NCI-H1417 (cell line): ENCODE data around the gene C19orf67.

Source experiments
- DNase-seq, 3 experiments: peaks; one replicate each; lab custom pipeline; 2025; lab: John Stamatoyannopoulos, UW

Gene C19orf67

DNA sequence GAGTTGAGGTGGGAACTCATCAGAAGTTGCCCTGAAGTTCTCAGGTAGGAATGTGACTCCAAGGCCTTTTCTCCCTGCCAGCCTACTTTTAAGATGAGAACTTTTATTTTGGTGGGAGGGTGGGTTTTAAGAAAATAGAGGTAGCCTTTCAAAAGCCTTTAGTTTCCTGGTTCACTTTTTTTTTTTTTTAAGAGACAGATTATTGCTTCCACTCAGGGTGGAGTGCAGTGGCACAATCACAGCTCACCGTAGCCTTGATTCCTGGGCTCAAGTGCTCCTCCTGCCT lies 3.0 kb downstream of the C19orf67 start:
- DNase-seq, result no peak

GRCh38 chr19:14081797-14082674 lies 3.5 kb downstream of the C19orf67 start:
- peak in 1 of 3 experiments; percentile 75 for DNase-seq

DNA sequence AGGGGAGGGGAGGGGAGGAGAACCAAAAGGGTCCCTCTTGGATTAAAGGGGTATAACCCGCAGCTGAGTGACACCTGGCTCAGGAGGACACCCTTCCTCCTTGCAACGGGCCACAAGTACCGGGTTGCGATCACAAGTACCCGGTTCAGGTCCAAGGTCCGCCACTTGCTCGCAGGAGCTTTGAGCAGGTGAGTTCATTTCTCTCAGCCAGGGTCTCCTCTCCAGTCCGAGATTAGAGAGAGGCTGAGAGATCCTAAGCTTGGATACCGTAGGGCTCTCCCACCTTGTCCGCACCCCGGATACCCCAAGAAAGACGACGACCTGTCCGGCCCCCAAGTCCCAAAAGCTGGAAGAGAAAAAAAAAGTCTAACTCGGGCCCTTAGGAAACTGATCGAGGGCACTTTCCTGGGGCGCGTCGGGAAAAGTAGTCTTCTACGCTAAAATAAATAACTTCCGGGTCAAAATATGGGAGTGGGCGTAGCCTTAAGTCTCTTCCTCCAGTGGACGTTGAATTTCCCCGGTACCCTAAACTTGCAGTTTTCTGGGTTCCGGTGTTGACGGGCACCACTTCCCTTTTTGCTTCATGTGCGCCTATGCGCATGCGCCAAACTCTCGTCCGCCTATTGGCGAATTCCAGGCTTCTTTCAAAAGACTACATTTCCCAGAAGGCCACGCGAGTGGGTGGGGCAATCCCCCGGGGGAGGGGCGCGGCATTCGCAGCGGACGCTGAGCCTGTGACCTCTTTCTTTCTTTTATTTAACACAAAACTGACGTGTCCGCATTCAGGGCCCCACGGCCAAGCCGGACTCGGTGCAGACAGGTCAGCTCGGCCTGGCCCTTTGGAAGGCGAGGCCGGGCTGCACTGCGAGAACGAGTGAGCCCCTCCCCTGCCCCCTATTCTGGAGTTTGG lies 4.4 kb downstream of the C19orf67 start:
- DNase-seq, result peak; percentile 96 to 100 (median 99)

DNA sequence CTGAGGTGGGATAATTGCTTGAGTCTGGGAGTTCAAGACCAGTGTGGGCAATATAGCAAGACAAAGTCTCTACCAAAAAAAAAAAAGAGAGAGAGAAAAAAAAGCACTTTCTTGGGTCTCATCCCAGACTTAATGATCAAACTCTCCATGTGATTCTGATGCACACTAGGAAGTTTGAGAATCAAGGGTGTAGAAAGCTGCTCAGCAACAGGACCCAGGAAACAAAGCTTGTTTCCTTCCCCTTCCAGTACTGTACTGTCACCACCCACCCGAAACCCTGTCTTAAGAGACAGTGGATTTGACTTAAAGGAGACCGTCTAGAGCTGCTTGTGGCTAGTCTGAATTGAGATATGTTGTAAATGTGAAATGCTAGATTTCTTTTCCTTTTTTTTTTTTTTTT lies 7.2 kb downstream of the C19orf67 start:
- DNase-seq, result no peak

DNA sequence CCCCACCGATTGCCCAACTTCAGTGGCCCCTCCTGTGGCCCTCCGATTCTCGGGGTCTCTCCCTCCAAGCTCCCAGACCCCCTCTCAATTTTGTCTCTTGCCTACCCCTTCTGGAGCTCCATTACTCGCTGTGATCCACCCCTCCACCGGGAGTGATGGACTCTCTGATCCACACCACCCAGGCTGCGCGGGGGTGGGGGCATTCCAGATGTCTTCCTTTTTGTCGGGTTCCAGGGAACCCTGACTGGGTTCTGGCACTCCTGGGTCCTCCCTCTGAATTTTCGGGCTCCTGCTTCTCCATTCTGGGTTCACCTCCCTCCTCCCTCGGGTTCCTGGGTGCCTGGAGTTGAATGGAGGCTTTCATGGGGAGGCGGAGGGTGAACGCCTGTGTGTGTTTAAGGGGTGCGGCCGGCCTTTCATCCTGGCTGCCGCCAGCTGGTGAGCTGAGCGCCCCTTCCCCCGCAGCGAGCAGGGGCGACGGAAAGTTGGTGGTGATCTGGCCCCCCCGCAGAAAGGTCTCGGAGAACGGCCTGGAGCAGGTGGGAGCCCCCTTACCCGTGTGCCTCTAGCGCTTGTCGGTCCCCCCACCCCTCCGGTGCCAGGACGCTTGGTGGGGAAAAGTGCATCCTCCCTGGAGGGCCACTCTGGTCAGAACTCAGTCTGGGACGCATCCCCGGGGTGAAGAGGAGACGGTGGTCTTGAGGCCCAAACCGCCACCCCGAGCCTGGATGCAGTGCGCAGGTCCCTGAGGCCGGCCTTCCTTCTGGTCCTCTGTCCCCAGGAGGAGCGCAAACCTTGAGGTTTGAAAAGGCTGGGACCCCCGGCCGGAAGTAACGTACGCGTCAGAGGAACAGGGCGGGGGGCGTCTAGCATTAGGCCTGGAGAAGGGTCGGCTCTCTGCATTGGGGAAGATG lies 11.4 kb downstream of the C19orf67 start:
- DNase-seq, result peak in 2 of 3 experiments; percentile 81 to 88

- peak; percentile 68 to 95 (median 84) for DNase-seq
Measured at GRCh38 chr19:14073261-14073924, 12.2 kb downstream of the C19orf67 start.

DNA sequence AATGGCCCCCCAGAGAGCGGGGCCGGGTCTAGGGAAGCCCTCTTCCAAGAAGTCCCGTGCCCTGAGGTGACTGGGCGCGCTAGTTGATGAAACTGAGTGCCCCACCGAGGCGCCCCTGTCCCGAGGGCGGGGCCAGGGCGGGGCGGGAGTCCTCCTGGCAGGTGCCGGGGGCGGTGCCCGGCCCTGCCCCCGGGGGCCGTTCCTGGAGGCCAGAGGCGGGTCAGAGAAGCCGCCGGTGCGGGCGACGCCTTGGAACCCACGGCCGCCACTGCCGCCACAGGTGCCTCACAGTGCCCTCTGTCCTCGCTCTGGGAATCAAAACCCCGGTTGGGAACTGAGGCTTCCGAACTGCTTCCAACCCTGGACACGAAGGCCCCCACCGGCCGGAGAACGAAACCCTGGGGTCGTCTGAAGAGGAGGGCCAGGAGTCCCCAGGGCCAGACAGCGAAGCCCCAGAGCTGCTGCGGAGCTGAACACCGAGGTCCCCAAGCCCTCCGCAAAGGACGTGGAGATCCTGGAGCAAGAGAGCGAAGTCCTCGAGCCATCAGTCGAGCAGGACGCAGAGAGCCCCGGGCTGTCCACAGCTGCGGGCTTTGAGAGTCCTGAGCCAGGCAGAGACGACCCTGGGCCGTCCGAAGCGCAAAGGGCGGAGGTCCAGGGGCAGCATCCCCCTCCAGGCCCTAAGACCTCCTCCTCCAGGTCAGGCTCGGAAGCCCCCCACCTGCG lies 12.9 kb downstream of the C19orf67 start, which contains the start of gene MISP3:
Gene MISP3 (plus strand): TSS at position 252 of the 726 bp plus-strand sequence. CDS start 524 bp downstream, outside the sequence.
- peak; percentile 27 to 88 (median 86) for DNase-seq

GRCh38 chr19:14070268-14071050 lies 15.1 kb downstream of the C19orf67 start:
- DNase-seq, result no peak

- DNase-seq, result no peak
Measured at GRCh38 chr19:14066134-14066533, 19.4 kb downstream of the C19orf67 start.

DNA sequence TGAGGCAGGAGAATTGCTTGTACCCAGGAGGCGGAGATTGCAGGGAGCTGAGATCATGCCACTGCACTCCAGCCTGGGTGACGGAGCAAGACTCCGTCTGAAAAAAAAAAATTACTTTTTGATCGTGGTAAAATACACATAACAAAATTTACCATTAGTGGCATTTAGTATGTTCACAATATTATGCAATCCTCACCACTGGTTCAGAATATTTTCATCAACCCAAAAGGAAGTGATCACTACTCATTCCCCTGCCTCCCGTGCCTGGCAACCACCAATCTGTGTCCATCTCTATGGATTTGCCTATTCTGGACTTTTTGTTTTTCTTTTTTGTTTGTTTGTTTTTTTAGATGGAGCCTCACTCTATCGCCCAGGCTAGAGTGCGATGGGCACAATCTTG lies 22.5 kb downstream of the C19orf67 start:
- DNase-seq, result no peak

DNA sequence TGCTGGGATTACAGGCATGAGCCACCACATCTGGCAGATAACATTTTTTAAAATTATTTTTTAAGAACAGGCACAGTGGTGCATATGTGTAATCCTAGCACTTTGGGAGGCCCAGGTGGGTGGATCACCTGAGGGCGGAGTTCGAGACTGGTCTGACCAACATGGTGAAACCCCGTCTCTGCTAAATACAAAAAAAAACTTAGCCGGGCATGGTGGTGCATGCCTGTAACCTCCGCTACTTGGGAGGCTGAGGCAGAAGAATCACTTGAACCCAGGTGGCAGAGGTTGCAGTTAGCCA lies 23.1 kb downstream of the C19orf67 start:
- no peak for DNase-seq

DNA sequence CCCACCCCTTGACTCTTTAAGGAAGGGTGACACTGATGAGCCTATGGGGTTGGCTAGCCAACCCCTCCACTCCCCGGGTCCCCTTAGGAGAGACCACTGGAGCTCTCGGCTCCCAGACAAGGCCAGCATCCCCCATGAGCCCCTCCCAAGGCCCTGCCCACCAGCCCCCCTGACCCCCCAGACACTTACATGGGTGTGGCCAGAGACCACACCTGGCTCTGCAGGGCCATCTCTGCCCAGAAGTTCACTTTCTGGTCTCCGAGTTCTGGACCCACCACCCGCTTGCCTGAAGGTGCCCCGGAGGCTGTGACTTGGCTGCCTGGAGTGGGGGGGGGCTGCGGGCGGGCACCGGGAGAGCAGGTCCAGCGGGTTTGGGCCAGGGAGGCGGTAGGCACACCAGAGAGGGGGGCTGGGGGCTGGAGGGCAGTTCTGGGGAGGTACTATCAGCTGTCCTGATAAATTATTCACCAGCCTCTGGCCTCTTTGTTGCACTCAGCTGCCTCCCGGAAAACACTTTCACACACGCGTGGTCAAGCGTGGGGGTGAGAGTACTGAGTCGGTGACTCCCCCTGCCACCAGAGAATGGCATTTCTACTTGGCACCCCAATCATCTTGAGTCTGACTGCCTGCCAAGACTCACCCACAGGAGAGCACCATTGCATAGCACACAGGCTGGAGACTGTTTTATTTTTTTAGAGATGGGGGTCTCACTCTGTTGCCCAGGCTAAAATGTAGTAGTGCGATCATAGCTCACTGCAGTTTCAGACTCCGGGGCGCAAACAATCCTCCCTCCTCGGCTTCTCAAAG lies 23.6 kb downstream of the C19orf67 start, which contains the start of gene PALM3:
Gene PALM3 (minus strand): TSS at position 326 of the 807 bp plus-strand sequence. CDS start 96 bp downstream, at position 230.
- DNase-seq, result peak in 1 of 3 experiments; percentile 25

DNA sequence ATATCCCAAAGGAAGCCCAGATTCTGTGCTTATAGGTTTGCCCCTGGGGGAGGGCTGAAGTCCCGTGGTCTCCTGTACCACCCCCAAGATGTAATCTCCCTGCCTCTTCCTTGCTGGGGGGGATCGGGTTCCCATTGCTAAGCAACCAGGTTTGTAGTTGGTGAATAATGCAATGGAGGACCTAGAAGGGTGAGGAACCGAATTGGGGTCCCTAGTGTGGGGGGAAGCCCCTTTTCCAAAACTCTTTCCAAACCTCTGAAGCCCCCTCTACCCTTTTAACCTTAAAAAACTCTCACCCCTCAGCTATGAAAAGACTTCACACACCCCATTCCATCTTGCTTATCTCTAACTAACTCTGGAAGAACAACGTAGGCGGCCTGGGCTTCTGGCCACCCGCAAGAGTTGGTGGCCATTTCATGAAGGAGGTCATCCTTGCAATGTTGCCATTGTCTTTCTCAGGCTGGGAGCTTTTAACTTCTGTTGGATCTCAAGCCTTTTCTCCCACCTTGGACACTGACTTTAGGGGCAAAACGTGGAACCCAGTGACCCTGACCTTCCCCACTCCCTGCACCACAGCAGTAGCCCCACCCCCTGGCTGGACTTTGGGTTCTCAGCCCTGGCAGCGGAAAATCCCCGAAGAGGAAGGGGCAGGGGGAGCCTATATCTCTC lies 24.4 kb downstream of the C19orf67 start:
- no peak for DNase-seq

GRCh38 chr19:14059652-14060155 lies 25.9 kb downstream of the C19orf67 start:
- peak in 2 of 3 experiments; percentile 22 to 56 for DNase-seq

DNA sequence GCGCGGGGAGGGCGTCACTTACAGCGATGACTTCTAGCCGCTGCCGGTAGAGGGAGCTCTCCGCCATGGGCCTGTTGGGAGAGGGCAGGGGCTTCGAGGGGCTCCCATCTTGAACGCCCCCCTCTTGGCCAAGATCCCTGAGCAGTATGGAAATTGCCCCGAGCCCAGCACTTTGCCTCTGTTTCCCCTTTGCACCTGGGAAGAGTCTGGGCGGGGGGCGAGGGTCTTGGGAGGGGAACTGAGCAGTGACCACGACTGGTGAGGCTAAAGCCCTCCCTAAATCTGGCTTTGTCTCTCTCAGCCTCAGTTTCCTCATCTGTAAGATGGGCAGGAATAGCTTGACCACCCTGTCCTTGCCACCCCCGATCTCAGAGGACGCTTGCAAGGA lies 26.5 kb downstream of the C19orf67 start:
- DNase-seq, result no peak

DNA sequence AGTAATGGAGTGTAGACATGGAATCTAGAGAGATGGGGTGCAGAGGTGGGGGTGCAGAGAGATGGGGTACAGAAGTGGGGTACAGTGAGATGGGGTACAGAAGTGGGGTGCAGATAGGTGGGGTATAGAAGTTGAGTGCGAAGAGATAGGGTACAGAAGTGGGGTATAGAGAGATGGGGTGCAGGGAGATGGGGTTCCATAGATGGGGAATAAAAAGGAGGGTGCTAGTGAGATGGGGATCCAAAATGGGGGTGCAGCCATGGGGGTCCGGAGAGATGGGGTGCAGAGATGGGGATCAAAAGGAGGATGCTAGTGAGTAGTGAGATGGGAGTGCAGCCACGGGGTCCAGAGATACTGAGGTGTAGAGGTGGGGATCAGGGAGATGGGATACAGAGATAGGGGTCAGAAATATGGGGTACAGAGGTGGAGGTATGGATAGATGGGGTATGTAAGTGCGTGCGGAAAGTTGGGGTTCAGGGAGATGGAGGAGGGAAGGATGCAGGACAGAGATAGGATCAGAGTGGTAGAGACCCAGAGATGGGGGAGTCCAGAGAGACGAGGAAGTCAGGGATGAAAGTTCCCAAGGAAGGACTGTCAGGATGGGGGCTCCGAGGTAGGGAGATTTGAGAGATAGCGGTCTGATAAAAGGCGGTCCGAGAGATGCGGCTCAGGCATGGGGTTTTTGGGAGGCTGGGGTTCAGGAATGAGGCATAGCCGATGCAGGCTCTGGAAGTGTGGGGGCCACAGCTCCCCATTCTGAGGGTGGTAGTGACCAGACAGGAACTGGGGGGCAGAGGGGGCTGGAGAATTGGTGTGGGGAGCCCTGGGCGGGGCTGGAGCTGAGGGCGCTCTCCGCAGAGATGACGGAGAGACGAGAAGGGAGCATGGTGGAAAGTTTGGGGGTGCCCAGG lies 27.1 kb downstream of the C19orf67 start:
- DNase-seq, result no peak

DNA sequence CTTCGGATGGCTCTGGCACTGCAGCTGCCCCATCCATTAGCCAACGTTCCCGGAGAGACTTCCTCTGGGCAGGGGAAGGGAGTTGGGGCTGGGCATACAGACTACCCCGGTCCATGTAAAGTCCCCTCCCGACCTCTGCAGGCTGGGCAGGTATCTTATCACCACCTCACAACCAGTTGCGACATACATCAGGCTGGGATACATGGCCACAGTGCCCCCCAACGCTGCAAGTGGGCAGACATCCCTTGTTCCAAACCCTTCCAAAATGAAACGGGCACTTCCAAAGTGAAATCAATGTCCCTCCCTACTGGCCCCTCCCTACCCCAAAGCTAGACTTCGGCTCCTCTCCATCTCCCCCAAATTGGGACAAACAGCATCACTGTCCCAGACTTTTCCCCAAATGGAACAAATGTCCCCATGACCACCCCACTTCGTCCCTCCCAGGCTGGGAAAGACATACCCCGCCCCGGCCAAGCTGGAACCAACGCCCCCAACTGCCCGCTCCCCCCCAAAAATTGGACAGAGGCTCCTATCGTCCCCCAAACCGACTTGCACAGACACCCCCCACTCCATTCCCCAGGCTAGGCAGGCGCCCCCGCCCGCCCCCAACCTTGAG lies 28.7 kb downstream of the C19orf67 start:
- DNase-seq, result no peak
